Prostate gland (tissue), 2 donors: ENCODE data around the gene IL17RC. TPM values are rescaled to one million over a fixed set of nuclear protein-coding genes. Genes with fewer than 3 reads are reported as not detected.

Experiments used
- DNase-seq: peaks from one replicate; pipeline ENCODE4 v3.0.0-alpha.2; 2019; ENCODE audit warnings: low spot score
- H3K27ac ChIP-seq, 2 donors: fragments of 200-600 bp; sonication (generic); 2 replicates each; pipeline ENCODE4 v1.5.1; 2017 to 2019
- H3K27me3 ChIP-seq: fragments of 200-600 bp; sonication (generic); replicated peaks from 2 replicates; pipeline ENCODE4 v1.5.1; 2019; ENCODE audit not compliant: insufficient read depth
- H3K36me3 ChIP-seq, 2 donors: fragments of 200-600 bp; sonication (generic); 1 replicate in 1 of 2; 2 replicates in 1 of 2; pipeline versions ENCODE4 v1.5.1 to v1.8.1; 2017 to 2019
- H3K4me1 ChIP-seq: fragments of 200-600 bp; sonication (generic); replicated peaks from 2 replicates; pipeline ENCODE4 v1.5.1; 2019
- H3K4me3 ChIP-seq, 2 donors: fragments of 200-600 bp; sonication (generic); 2 replicates each; pipeline ENCODE4 v1.5.1; 2017 to 2019
- H3K9me3 ChIP-seq: fragments of 200-600 bp; sonication (generic); 2 replicates; pipeline ENCODE4 v1.5.1; 2017
- POLR2A ChIP-seq: fragments of 450-650 bp; IDR thresholded peaks from one replicate; pipeline ENCODE4 v1.6.1; 2016; ENCODE audit warnings: antibody characterized with exemption, mild to moderate bottlenecking
- POLR2AphosphoS5 ChIP-seq: sonication (generic); formaldehyde crosslinking; IDR thresholded peaks from one replicate; pipeline ENCODE4 v1.6.1; 2017; ENCODE audit warnings: antibody characterized with exemption
- WGBS: methylation state at CpG from one replicate; pipeline ENCODE4 v1.1.5; 2018; 5-methylcytosine and 5-hydroxymethylcytosine counted together
- intact Hi-C: fragments of 100-400 bp; cut with DNase I; formaldehyde crosslinking; loops from one replicate; pipeline ENCODE4 v1.14.2; 2022
- small RNA-seq, 2 donors: library from RNA; depleted of rRNA; stranded (forward); fragments of <200 nt; gene quantifications; one replicate each; pipeline ENCODE3, GENCODE V24; 2016
- total RNA-seq, 2 donors: library from RNA; depleted of rRNA; stranded (reverse); fragments of >200 nt; gene quantifications; one replicate each; pipeline ENCODE4 v1.1.0, GENCODE V29; 2016
- TF ChIP-seq, protein P1 (sequence below), 4 experiments: fragments of 200-600 bp in 2 of 4; fragments of 450-650 bp in 2 of 4; sonication (generic) in 2 of 4; IDR thresholded peaks; 1 replicate in 3 of 4; 2 replicates in 1 of 4; pipeline ENCODE4 v1.5.1; 2016 to 2019; ENCODE audit warnings: antibody characterized with exemption in 4 of 4, mild to moderate bottlenecking in 2 of 4, moderate library complexity in 2 of 4

Gene IL17RC
- total RNA-seq, 2 donors from 2014 or later, result 80.7 to 152 TPM

DNA sequence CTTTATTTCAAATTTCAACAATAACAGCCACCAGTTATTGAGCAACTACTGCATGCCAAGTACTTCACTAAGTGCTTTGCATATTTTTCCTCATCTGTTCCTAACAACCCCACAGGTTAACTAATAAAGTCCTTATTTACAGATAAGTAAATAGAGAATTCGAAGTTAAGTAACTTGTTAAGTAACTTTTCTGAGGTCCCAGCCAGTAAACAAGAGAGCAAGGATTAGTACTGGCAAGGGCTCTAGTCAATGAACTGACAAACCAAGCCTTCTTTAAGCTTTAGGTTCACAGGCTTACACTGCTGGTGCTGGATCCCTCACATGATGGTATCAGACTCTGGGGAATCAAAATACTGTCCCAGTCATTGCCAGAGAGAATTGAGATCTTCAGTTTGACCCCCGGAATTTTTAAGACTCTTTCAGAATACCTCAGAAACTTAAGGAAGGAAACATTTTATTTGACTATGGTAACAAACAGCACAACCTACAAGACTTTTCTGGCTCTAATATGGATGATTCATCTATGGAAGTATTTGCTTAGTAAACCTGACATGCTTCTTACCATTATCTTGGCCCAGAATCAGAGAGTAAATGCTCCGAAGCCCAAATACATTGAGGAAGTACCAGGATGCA is 53.2 kb downstream of the IL17RC start:
- intact Hi-C loops, result no loop called here
- TF ChIP-seq POLR2AphosphoS5, result peak; percentile 60
- TF ChIP-seq, protein P1, sequence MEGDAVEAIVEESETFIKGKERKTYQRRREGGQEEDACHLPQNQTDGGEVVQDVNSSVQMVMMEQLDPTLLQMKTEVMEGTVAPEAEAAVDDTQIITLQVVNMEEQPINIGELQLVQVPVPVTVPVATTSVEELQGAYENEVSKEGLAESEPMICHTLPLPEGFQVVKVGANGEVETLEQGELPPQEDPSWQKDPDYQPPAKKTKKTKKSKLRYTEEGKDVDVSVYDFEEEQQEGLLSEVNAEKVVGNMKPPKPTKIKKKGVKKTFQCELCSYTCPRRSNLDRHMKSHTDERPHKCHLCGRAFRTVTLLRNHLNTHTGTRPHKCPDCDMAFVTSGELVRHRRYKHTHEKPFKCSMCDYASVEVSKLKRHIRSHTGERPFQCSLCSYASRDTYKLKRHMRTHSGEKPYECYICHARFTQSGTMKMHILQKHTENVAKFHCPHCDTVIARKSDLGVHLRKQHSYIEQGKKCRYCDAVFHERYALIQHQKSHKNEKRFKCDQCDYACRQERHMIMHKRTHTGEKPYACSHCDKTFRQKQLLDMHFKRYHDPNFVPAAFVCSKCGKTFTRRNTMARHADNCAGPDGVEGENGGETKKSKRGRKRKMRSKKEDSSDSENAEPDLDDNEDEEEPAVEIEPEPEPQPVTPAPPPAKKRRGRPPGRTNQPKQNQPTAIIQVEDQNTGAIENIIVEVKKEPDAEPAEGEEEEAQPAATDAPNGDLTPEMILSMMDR (IDR thresholded peaks at IDR 0.05), result no peak
- TF ChIP-seq POLR2A, result no peak
- Histone ChIP-seq H3K4me3 (no peak overlapping the region), H3K27me3 (no peaks in the 10 kb centered on the region), H3K36me3 (peaks cover 5 to 7% of the 10 kb centered on the region in 2 donors), H3K9me3 (no peaks in the 10 kb centered on the region), H3K4me1 (no peaks in the 10 kb centered on the region), H3K27ac (peak overlapping the region; percentile 59 to 69)
- 42% methylated on average over 3 of the region's 3 CpGs for WGBS
- peak; percentile 49 for DNase-seq

DNA sequence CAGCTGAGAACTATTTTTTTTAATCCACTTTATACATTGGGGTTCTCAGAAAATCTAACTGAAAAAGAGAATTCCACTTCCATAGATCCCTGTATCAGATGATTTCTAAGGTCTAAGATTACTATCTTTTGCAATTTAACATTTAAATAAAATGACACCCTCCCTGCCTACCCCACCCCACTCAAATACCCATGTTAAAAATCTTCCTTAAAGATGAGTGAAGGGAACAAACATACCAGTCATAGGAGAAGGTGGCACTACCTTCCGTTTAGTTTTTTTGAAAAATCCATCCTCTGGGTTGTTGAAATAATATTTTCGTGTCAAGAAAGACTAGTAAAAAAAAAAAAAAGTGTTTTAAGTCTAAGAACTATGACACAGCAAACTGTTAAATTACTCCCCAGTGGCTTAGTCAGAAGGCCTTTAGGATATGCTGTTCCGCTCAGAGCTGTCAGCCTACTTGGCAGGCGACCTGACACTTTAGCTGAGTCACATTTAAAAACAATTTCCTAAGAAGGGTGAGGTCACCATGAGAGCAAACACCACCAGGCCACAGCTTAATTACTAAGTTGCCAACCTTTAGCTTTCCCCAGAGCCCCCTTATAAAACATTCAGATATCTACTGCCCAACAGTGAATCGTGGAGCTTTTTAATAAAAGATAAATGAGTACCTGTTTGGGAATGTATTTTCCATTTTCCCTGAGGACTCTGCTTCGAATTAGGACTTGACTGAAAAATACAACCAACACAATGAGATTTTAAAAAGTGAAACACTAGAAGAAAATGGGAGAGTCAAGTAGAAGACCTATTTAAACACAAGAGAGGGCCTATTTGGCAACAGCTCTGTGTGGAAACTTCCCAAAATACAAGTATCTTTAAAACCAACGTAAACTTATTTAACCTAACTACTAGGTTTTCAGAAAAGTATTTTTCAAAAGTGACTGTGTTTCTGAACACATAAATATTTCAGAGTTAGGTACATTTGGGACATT is 60.1 kb downstream of the IL17RC start:
- H3K27ac ChIP-seq, result peak overlapping the region; percentile 54 to 67
- WGBS, result 38% methylated on average over 7 of the region's 7 CpGs
- H3K36me3 ChIP-seq, result peaks cover 5 to 7% of the 10 kb centered on the region in 2 donors
- intact Hi-C loops, result no loop called here
- peak; percentile 84 for TF ChIP-seq POLR2AphosphoS5
- TF ChIP-seq, protein P1 (IDR thresholded peaks at IDR 0.05), result no peak
- peak; percentile 5 for TF ChIP-seq POLR2A
- no peak overlapping the region for H3K4me3 ChIP-seq
- DNase-seq, result peak; percentile 64
- peaks cover 3% of the 10 kb centered on the region for H3K4me1 ChIP-seq
- H3K9me3 ChIP-seq, result no peaks in the 10 kb centered on the region
- H3K27me3 ChIP-seq, result no peaks in the 10 kb centered on the region

DNA sequence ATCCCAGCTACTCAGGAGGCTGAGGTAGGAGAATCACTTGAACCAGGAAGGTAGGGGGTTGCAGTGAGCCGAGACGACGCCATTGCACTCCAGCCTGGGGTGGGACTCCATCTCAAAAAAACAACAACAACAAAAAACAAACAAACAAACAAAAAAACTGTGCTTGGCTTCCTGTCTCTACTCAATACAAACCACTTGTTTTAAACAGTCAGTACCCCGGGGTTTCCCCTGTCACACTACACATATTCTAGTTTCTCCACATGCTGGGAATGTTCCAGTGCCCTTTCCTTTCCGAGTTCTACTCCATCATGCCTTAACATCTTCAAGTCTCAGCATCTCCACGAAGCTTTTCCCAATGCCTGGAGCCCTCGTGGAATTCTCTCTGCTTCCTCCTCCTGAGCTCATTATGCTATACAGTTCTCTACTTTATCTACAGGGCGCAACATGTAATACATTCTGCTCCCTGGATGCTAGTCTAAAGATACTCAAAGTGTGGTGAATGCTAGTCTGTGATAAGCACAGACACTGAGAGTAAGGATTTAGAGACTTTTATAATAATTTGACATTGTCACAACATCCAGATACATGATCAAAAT is 61.9 kb downstream of the IL17RC start:
- intact Hi-C loops, result no loop called here
- no peak for TF ChIP-seq POLR2A
- no peak for TF ChIP-seq POLR2AphosphoS5
- TF ChIP-seq, protein P1 (IDR thresholded peaks at IDR 0.05), result no peak
- WGBS, result 86% methylated on average over 8 of the region's 8 CpGs
- Histone ChIP-seq H3K9me3 (no peaks in the 10 kb centered on the region), H3K4me1 (peaks cover 3% of the 10 kb centered on the region), H3K4me3 (no peak overlapping the region), H3K27me3 (no peaks in the 10 kb centered on the region), H3K27ac (no peak overlapping the region), H3K36me3 (no peaks in the 10 kb centered on the region)
- no peak for DNase-seq

DNA sequence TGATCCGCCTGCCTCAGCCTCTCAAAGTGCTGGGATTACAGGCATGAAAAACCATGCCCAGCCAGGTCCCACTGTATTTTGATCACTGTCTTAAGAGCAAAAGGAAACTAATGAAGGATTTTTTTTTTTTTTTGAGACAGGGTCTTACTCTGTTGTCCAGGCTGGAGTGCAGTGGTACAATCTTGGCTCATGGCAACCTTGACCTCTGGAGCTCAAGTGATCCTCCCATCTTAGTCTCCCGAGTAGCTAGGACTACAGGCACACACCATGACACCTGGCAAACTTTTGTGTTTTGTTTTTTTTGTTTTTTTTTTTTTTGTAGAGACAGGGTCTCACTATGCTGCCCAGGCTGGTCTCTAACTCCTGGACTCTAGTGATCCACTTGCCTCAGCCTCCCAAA is 63.4 kb downstream of the IL17RC start:
- no peaks in the 10 kb centered on the region for H3K9me3 ChIP-seq
- no peak overlapping the region for H3K4me3 ChIP-seq
- TF ChIP-seq, protein P1 (IDR thresholded peaks at IDR 0.05), result no peak
- no peak for TF ChIP-seq POLR2A
- no peak for TF ChIP-seq POLR2AphosphoS5
- H3K36me3 ChIP-seq, result no peaks in the 10 kb centered on the region
- H3K27me3 ChIP-seq, result no peaks in the 10 kb centered on the region
- 92% methylated on average over 2 of the region's 2 CpGs for WGBS
- no peak for DNase-seq
- H3K4me1 ChIP-seq, result peaks cover 3% of the 10 kb centered on the region
- no peak overlapping the region for H3K27ac ChIP-seq
- intact Hi-C loops, result no loop called here

Small RNA genes lying within 50 kb of the gene (small RNA-seq; reads per million reads assigned to genes)
- 0 reads per million in 2 donors for gene RNU6-882P

Other genes starting within 250 kb of the IL17RC start
- gene CPNE9, start 213.3 kb upstream of the IL17RC start, total RNA-seq, result not detected
- 10 to 100 TPM; 14.2 to 43.5 TPM for gene BRPF1, start 185.4 kb upstream of the IL17RC start, total RNA-seq
- gene OGG1, start 167.1 kb upstream of the IL17RC start, total RNA-seq, result 10 to 100 TPM; 22.6 to 38.2 TPM
- 100 to 1,000 TPM in 1 of 2 donors, 10 to 100 TPM in 1; 74.4 to 167 TPM for gene CAMK1, start 147.2 kb upstream of the IL17RC start, total RNA-seq
- 100 to 1,000 TPM; 130 to 131 TPM for gene TADA3, start 124.6 kb upstream of the IL17RC start, total RNA-seq
- gene ARPC4, start 124.0 kb upstream of the IL17RC start, total RNA-seq, result 100 to 1,000 TPM; 121 to 152 TPM
- gene TTLL3, start 106.8 kb upstream of the IL17RC start, total RNA-seq, result 10 to 100 TPM; 40.7 to 69.0 TPM
- 10 to 100 TPM; 40.9 to 44.6 TPM for gene RPUSD3, start 73.1 kb upstream of the IL17RC start, total RNA-seq
- gene CIDEC, start 36.8 kb upstream of the IL17RC start, total RNA-seq, result 1 to 10 TPM in 1 of 2 donors, not detected in 1; 3.5 TPM
- gene JAGN1, start 26.5 kb upstream of the IL17RC start, total RNA-seq, result 10 to 100 TPM; 37.0 to 61.5 TPM
- gene IL17RE, start 14.2 kb upstream of the IL17RC start, total RNA-seq, result 10 to 100 TPM; 10.1 to 28.2 TPM
- gene CRELD1, start 16.7 kb downstream of the IL17RC start, total RNA-seq, result 10 to 100 TPM; 46.9 to 64.9 TPM
- gene PRRT3, start 35.3 kb downstream of the IL17RC start, total RNA-seq, result 10 to 100 TPM in 1 of 2 donors, 1 to 10 TPM in 1; 8.9 to 10.1 TPM
- 100 to 1,000 TPM in 1 of 2 donors, 10 to 100 TPM in 1; 69.9 to 102 TPM for gene EMC3, start 69.7 kb downstream of the IL17RC start, total RNA-seq
- gene FANCD2, start 109.3 kb downstream of the IL17RC start, total RNA-seq, result 10 to 100 TPM in 1 of 2 donors, 1 to 10 TPM in 1; 7.6 to 13.2 TPM
- gene FANCD2OS, start 191.2 kb downstream of the IL17RC start, total RNA-seq, result 1 to 10 TPM; 1.1 to 2.3 TPM
- gene BRK1, start 198.6 kb downstream of the IL17RC start, total RNA-seq, result 100 to 1,000 TPM; 118 to 126 TPM
- gene VHL, start 224.7 kb downstream of the IL17RC start, total RNA-seq, result 10 to 100 TPM; 59.5 to 67.7 TPM
- gene IRAK2, start 247.8 kb downstream of the IL17RC start, total RNA-seq, result 1 to 10 TPM; 5.1 to 7.6 TPM